ENCODE results near the gene CCNC.

Gene CCNC

GRCh38 chr6:99568103-99568933 lies at the start of gene CCNC:
CCNC (minus strand) TSS chr6:99568660; CDS start chr6:99568527, 133 bp downstream.
- Histone ChIP-seq H3K36me3 (ENCODE audit: control insufficient read depth in 2 of 2, insufficient read depth in 1 of 2, low read length in 2 of 2) (no peaks in the 10 kb centered on the region), H3K27ac (ENCODE audit: extremely low read depth, low read depth, low read length) (peak within 1 kb of the TSS; percentile 83), H3K9me3 (ENCODE audit: control insufficient read depth, insufficient read depth, low read depth, low read length) (no peaks in the 10 kb centered on the region), H3K4me3 (ENCODE audit: low read depth, low read length) (peak within 1 kb of the TSS; percentile 64), H3K4me1 (ENCODE audit: control insufficient read depth, insufficient read depth, low read length) (peaks cover 5% of the 10 kb centered on the region; the same call in 1 of the 2 replicates)
- ChIA-PET CTCF (interaction anchor here (0.6 to 1.7 kb wide), 10 partner anchors 15 to 422 kb away, joined by 3 to 5 read pairs (median 3); no protein-coding TSS in a partner anchor), POLR2A (interaction anchor here (0.6 to 2.7 kb wide), 33 partner anchors 8 to 897 kb away, joined by 3 to 30 read pairs (median 5); partner anchors contain the start of genes COQ3, PNISR, SIM1 and USP45)
- TF ChIP-seq HOXC10 (CRISPR knock-in tag; IDR thresholded peaks at IDR 0.05) (0 out of 2 replicates have a peak, but pooled peaks have one; percentile 64), MYNN (tag by site-specific recombination; IDR thresholded peaks at IDR 0.05; ENCODE audit: borderline replicate concordance) (no peak), ZNF426 (tag by site-specific recombination; IDR thresholded peaks at IDR 0.05) (no peak), PRDM10 (tag by site-specific recombination; IDR thresholded peaks at IDR 0.05) (peak; percentile 65; the same call in 1 of the 2 replicates), ZNF843 (tag by site-specific recombination; IDR thresholded peaks at IDR 0.05) (0 out of 2 replicates have a peak, but pooled peaks have one; percentile 68), REPIN1 (tag by site-specific recombination; IDR thresholded peaks at IDR 0.05; ENCODE audit: low read depth) (0 out of 2 replicates have a peak, but pooled peaks have one; percentile 25), PRDM1 (tag by site-specific recombination; IDR thresholded peaks at IDR 0.05) (0 out of 2 replicates have a peak, but pooled peaks have one; percentile 10), ZIC2 (tag by site-specific recombination; IDR thresholded peaks at IDR 0.05) (no peak), BCL11A (tag by site-specific recombination; IDR thresholded peaks at IDR 0.05; ENCODE audit: low read depth) (peak; percentile 36; the same call in 1 of the 2 replicates), ZNF174 (tag by site-specific recombination; IDR thresholded peaks at IDR 0.05) (no peak), SP3 (tag by site-specific recombination; IDR thresholded peaks at IDR 0.05) (peak; percentile 72), ZNF280C (tag by site-specific recombination; IDR thresholded peaks at IDR 0.05) (no peak), ZBTB6 (tag by site-specific recombination; IDR thresholded peaks at IDR 0.05) (peak; percentile 71; the same call in 1 of the 2 replicates), ZNF324 (tag by site-specific recombination; IDR thresholded peaks at IDR 0.05) (peak; percentile 99), INSM2 (tag by site-specific recombination; IDR thresholded peaks at IDR 0.05) (peak; percentile 73), REST (tag by site-specific recombination; IDR thresholded peaks at IDR 0.05) (peak; percentile 63; the same call in 1 of the 2 replicates), ZNF768 (tag by site-specific recombination; IDR thresholded peaks at IDR 0.05) (no peak), ZNF645 (tag by site-specific recombination; IDR thresholded peaks at IDR 0.05) (no peak), ZNF146 (tag by site-specific recombination; IDR thresholded peaks at IDR 0.05) (no peak), SP7 (tag by site-specific recombination; IDR thresholded peaks at IDR 0.05) (peak; percentile 90), ZNF558 (tag by site-specific recombination; IDR thresholded peaks at IDR 0.05) (0 out of 2 replicates have a peak, but pooled peaks have one; percentile 60)

Measured in HEK293 (cell line).